Activated CD8-positive, alpha-beta T cell treated with anti-CD3 and anti-CD28 coated beads for 36 hours (primary cell): ENCODE results near the gene HYAL2. TPM values are rescaled to one million over a fixed set of nuclear protein-coding genes. Genes with fewer than 3 reads are reported as not detected.

Experiments
- ATAC-seq: fragments of 200-7000 bp; cut with Tn5 transposase; one replicate; pipeline ENCODE4 v1.10.0; 2021; ENCODE audit warnings: mild to moderate bottlenecking, moderate library complexity
- CTCF ChIA-PET: fragments of 350-600 bp; sonication (Branson Sonifier 250); formaldehyde crosslinking; loops from one replicate; lab custom pipeline; 2021; ENCODE audit warnings: antibody characterized with exemption; lab: Charles Lee
- POLR2A ChIA-PET: fragments of 350-600 bp; sonication (Branson Sonifier 250); formaldehyde crosslinking; loops from one replicate; lab custom pipeline; 2021; ENCODE audit warnings: antibody characterized with exemption; lab: Charles Lee
- DNase-seq: peaks from one replicate; pipeline ENCODE4 v3.0.0-alpha.2; 2020
- H3K27ac Mint-ChIP-seq: one replicate; pipeline ENCODE4 v1.8.0; 2021; ENCODE audit warnings: mild to moderate bottlenecking, mixed read lengths
- H3K27me3 Mint-ChIP-seq: one replicate; pipeline ENCODE4 v1.8.0; 2021; ENCODE audit warnings: mixed read lengths
- H3K36me3 Mint-ChIP-seq: one replicate; pipeline ENCODE4 v1.8.0; 2021; ENCODE audit warnings: low read depth, mixed read lengths
- H3K4me1 Mint-ChIP-seq: one replicate; pipeline ENCODE4 v1.8.0; 2021; ENCODE audit warnings: low read depth, mixed read lengths
- H3K4me3 Mint-ChIP-seq: one replicate; pipeline ENCODE4 v1.8.0; 2021; ENCODE audit warnings: mild to moderate bottlenecking, moderate library complexity, mixed read lengths
- H3K9me3 Mint-ChIP-seq: one replicate; pipeline ENCODE4 v1.8.0; 2021; ENCODE audit warnings: mixed read lengths
- intact Hi-C: fragments of 100-400 bp; cut with micrococcal nuclease; formaldehyde crosslinking; loops from one replicate; pipeline ENCODE4 v1.10.0; 2022
- total RNA-seq, 2 experiments: library from RNA; stranded (reverse); gene quantifications; one replicate each; pipeline ENCODE4 v1.2.3, GENCODE V29; 2021
- TF ChIP-seq, protein P1 (sequence below): fragments of 200-600 bp; IDR thresholded peaks from one replicate; pipeline ENCODE4 v1.8.0; 2022; ENCODE audit warnings: antibody characterized with exemption, mild to moderate bottlenecking

Gene HYAL2
- total RNA-seq, 2 experiments from 2014 or later: 3.9 to 4.1 TPM

DNA sequence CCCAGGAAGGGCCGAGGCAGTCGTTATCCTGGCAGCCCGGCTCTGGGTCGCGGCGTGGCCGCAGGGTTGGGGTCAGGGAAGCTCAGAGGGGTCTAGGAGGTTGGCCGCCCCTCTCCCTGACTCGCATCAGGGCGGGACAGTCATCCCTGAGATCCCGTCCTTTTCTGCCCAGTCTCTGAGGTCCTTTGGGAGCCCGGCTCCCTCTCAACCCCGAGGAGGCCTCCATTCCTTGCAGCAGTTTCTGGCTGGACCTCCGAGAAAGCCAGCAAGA, 495 bp downstream of the HYAL2 start:
- intact Hi-C loops: no loop called here
- no peak overlapping the region for H3K27ac Mint-ChIP-seq

DNA sequence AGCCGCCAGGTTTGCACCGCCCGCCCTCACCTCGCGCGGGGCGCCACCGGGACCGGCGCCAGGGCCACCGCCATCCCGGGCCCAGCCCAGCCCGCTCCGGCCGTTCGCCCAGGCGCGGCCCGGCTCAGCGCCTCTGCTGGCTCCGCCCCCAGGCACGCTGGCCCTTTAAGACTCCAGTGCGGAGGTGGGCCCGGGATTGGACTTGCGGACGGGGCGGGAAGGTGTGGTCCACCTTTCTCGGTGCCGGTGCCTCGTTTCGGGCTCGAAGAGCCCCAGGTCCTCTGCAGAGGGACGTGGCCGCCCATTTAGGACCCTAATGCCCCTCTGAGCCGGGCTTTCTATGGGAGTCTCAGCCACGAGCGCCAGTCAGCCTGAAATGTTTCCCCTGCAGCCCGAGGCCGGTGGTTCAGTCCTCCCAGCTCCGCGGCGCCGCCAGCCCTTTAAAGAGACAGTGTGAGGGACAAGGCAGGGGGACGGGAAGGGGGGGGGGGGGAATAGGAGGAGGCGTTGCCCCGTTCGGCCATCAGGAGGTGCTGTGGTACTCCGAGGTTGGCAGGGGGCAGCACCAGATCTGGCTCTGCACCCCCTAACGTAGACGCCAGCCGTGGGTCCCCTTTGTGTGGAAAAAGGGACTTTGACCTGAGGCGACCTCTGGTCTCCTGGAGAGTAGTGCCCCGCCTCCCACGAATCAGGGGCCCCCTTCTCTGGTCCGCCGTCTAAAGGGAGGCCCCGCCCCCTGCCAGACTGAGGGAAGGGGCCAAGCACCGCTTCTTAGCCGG, 1.0 kb downstream of the HYAL2 start:
- POLR2A ChIA-PET: interaction anchor here (1.1 to 13.4 kb wide), 4 partner anchors 14 to 95 kb away, joined by 3 to 126 read pairs (median 4); partner anchors contain the start of gene RASSF1
- Mint-ChIP-seq H3K4me3 (peak overlapping the region; percentile 78), H3K9me3 (no peaks in the 10 kb centered on the region), H3K27ac (peak overlapping the region; percentile 94), H3K36me3 (peaks cover 1% of the 10 kb centered on the region), H3K4me1 (peaks cover 37% of the 10 kb centered on the region), H3K27me3 (no peaks in the 10 kb centered on the region)
- TF ChIP-seq, protein P1, sequence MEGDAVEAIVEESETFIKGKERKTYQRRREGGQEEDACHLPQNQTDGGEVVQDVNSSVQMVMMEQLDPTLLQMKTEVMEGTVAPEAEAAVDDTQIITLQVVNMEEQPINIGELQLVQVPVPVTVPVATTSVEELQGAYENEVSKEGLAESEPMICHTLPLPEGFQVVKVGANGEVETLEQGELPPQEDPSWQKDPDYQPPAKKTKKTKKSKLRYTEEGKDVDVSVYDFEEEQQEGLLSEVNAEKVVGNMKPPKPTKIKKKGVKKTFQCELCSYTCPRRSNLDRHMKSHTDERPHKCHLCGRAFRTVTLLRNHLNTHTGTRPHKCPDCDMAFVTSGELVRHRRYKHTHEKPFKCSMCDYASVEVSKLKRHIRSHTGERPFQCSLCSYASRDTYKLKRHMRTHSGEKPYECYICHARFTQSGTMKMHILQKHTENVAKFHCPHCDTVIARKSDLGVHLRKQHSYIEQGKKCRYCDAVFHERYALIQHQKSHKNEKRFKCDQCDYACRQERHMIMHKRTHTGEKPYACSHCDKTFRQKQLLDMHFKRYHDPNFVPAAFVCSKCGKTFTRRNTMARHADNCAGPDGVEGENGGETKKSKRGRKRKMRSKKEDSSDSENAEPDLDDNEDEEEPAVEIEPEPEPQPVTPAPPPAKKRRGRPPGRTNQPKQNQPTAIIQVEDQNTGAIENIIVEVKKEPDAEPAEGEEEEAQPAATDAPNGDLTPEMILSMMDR: peak; percentile 64
- CTCF ChIA-PET: interaction anchor here (0.7 to 3.4 kb wide), 7 partner anchors 16 to 75 kb away, joined by 3 to 10 read pairs (median 4); partner anchors contain the start of genes CYB561D2 and NPRL2
- ATAC-seq: peak; percentile 73
- intact Hi-C loops: no loop called here
- DNase-seq: peak; percentile 89

More for the DNA sequence above, 495 bp downstream of the HYAL2 start:
- Mint-ChIP-seq H3K27me3 (no peaks in the 10 kb centered on the region), H3K36me3 (peaks cover 1% of the 10 kb centered on the region), H3K4me1 (peaks cover 36% of the 10 kb centered on the region), H3K9me3 (no peaks in the 10 kb centered on the region), H3K4me3 (peak overlapping the region; percentile 78)
- CTCF ChIA-PET: interaction anchor here (1.0 to 1.7 kb wide), 3 partner anchors 17 to 26 kb away, joined by 3 to 4 read pairs (median 3); no protein-coding TSS in a partner anchor
- TF ChIP-seq, protein P1: no peak
- no peak for ATAC-seq
- POLR2A ChIA-PET: interaction anchor here (1.1 to 13.4 kb wide), 3 partner anchors 14 to 95 kb away, joined by 3 to 126 read pairs (median 3); partner anchors contain the start of gene RASSF1
- no peak for DNase-seq

DNA sequence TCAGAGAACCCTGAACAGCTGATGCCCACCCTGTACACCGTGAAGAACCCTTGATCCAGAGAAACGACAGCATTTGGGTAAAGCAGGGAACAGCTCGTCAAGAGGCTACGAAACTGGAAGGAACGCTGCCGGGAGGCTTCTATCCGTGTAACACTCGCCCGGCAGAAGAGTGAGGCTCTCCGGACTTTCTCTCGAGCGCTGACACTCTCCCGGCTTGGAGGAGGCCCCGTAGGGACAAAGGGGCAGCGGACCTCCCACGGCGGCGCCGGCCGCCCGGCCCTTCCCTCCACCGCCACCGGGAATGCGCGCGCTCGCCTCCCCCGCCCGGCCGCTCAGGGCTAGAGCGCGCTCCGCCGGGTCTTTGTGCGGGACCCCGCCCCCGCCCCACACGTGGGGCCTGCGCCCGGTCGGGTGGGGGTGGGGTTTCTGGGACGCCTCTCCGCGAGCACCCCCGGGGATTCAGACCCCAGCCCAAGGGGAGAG, 1.7 kb downstream of the HYAL2 start:
- CTCF ChIA-PET: interaction anchor here (0.7 to 3.4 kb wide), 8 partner anchors 15 to 74 kb away, joined by 3 to 10 read pairs (median 4); partner anchors contain the start of genes CYB561D2 and NPRL2
- Mint-ChIP-seq H3K27ac (peak overlapping the region; percentile 80), H3K36me3 (peaks cover 1% of the 10 kb centered on the region), H3K9me3 (no peaks in the 10 kb centered on the region), H3K27me3 (no peaks in the 10 kb centered on the region), H3K4me1 (peaks cover 39% of the 10 kb centered on the region), H3K4me3 (peak overlapping the region; percentile 88)
- POLR2A ChIA-PET: interaction anchor here (1.1 to 13.4 kb wide), 6 partner anchors 15 to 74 kb away, joined by 3 to 126 read pairs (median 4); partner anchors contain the start of genes RASSF1 and ZMYND10
- TF ChIP-seq, protein P1: no peak
- DNase-seq: peak; percentile 61
- peak; percentile 46 for ATAC-seq
- intact Hi-C loops: no loop called here

DNA sequence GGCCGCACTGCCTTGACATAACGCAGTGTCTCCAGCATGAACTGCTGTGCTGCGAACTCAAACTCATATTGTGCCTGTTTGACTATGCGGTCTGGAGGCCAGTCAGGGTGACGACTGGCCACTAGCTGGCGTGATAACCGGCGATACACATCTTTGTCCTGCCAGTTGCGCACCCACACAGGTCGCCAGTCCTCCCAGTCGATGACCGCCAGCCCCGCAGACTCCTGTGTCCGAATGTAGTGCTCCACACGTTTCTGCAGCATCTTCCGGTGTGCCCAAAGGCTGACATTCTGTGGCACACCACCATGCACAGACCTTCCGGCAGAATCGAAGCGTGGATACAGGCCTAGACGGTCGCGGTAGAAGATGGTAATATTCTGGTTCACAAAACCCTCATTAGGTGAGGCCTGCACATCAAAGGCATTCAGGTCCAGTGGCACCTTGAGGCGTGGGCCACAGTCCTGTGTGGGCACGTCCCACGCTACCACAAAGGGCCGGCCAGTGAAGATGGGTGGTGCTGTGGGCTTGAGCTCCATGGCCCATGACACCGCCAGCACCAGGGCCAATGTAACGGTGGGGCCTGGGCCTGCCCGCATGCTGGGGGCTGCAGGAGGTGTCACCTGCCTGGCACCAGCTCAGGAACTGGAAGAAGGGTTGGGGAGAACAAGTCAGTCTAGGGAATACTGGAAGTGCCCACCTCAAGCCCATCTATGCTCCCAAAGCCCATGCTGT, 2.5 kb downstream of the HYAL2 start:
- Mint-ChIP-seq H3K27me3 (no peaks in the 10 kb centered on the region), H3K9me3 (no peaks in the 10 kb centered on the region), H3K4me1 (peaks cover 42% of the 10 kb centered on the region), H3K27ac (no peak overlapping the region), H3K36me3 (peaks cover 1% of the 10 kb centered on the region), H3K4me3 (peak overlapping the region; percentile 88)
- intact Hi-C loops: no loop called here
- ATAC-seq (no peak), DNase-seq (no peak)
- TF ChIP-seq, protein P1: no peak
- ChIA-PET POLR2A (interaction anchor here (1.0 to 13.4 kb wide), 8 partner anchors 9 to 286 kb away, joined by 3 to 126 read pairs (median 4); partner anchors contain the start of genes RASSF1 and ZMYND10), CTCF (interaction anchor here (0.8 to 3.4 kb wide), 7 partner anchors 8 to 74 kb away, joined by 3 to 10 read pairs (median 6); partner anchors contain the start of genes CYB561D2, HYAL3, NAA80 and NPRL2)
